Psoas muscle (tissue), 8 donors: ENCODE measurements around the gene PIAS4. TPM values are rescaled to one million over a fixed set of nuclear protein-coding genes. Genes with fewer than 3 reads are reported as not detected.
A peak's percentile ranks its signal among the peaks of the same experiment; 100 is the strongest.

Experiments used
- ATAC-seq, 4 donors: fragments of 200-7000 bp; cut with Tn5 transposase; one replicate each; pipeline ENCODE4 v1.9.1; 2020; ENCODE audit warnings: moderate library complexity in 3 of 4, mild to moderate bottlenecking in 2 of 4
- DNase-seq, 2 donors: peaks; one replicate each; pipeline ENCODE4 v3.0.0-alpha.2; 2020
- H3K27ac ChIP-seq: fragments of 200-600 bp; one replicate; pipeline ENCODE4 v1.8.0; 2022
- H3K27me3 ChIP-seq, 3 donors: fragments of 200-600 bp in 1 of 3; one replicate each; pipeline versions ENCODE4 v1.6.1 to v1.8.0; 2013 to 2022; ENCODE audit warnings: low read length in 2 of 3, mild to moderate bottlenecking in 2 of 3, moderate library complexity in 1 of 3; ENCODE audit not compliant: insufficient read depth in 3 of 3
- H3K36me3 ChIP-seq, 2 donors: fragments of 200-600 bp in 1 of 2; one replicate each; pipeline versions ENCODE4 v1.6.1 to v1.8.0; 2013 to 2022; ENCODE audit warnings: low read depth in 1 of 2, mild to moderate bottlenecking in 1 of 2, moderate library complexity in 1 of 2; ENCODE audit not compliant: insufficient read depth in 1 of 2
- H3K4me1 ChIP-seq: fragments of 200-600 bp; one replicate; pipeline ENCODE4 v1.8.0; 2022
- H3K4me3 ChIP-seq: fragments of 200-600 bp; one replicate; pipeline ENCODE4 v1.8.0; 2022; ENCODE audit warnings: mild to moderate bottlenecking
- H3K9me3 ChIP-seq: fragments of 200-600 bp; one replicate; pipeline ENCODE4 v1.8.0; 2022
- WGBS, 3 donors: extraction: QIAGEN DNeasy Blood & Tissue Kit; methylation state at CpG; one replicate each; pipeline versions ENCODE4 v1.1.6 to v1.1.7; 2013; 5-methylcytosine and 5-hydroxymethylcytosine counted together
- intact Hi-C, 2 donors: fragments of 100-400 bp; cut with DNase I; formaldehyde crosslinking; loops; one replicate each; pipeline versions ENCODE4 v1.11.0 to v1.14.2; 2022
- polyA plus RNA-seq, 3 donors: library from polyadenylated mRNA; stranded (reverse); fragments of 200-250 nt; gene quantifications; one replicate each; pipeline ENCODE4 v1.2.3, GENCODE V29; 2013
- total RNA-seq, 4 donors: library from RNA; stranded (reverse); fragmentation: NEBNext Ultra II Directional in 2 of 4; extraction: Animal tissue kit (Norgen Biotek cat#: 25700) in 2 of 4; gene quantifications; one replicate each; pipeline versions ENCODE4 v1.2.1 to v1.2.4, GENCODE V29; 2021 to 2023
- TF ChIP-seq, protein P1 (sequence below): fragments of 200-600 bp; IDR thresholded peaks from one replicate; pipeline ENCODE4 v1.8.0; 2022; ENCODE audit warnings: antibody characterized with exemption
- donor health status: healthy with polysubstance abuse.
- donor health status: DM: no; HTN: no; CAD: no; lungs with moderate emphysema.
- donor health status: Bipolar disorder and iron deficiency.
- donor health status: healthy.
- donor health status: DM: yes; HTN: yes; CAD: no.
- donor health status: DM: no; HTN: no; CAD: no.
- donor health status: DM: no; HTN: no; CAD: no.
- donor health status: DM: yes; HTN: yes; CAD: no.

Gene PIAS4
- total and polyA plus RNA-seq, 7 donors = 12.7 to 27.2 (median 15.1) TPM

- 4 to 11% (median 7%) methylated on average over 11 to 23 of the region's 23 CpGs for WGBS, 3 donors
- peaks cover 64% of the 10 kb centered on the region for H3K4me1 ChIP-seq
Observed at GRCh38 chr19:4061178-4061682, 53.7 kb downstream of the PIAS4 start.

DNA sequence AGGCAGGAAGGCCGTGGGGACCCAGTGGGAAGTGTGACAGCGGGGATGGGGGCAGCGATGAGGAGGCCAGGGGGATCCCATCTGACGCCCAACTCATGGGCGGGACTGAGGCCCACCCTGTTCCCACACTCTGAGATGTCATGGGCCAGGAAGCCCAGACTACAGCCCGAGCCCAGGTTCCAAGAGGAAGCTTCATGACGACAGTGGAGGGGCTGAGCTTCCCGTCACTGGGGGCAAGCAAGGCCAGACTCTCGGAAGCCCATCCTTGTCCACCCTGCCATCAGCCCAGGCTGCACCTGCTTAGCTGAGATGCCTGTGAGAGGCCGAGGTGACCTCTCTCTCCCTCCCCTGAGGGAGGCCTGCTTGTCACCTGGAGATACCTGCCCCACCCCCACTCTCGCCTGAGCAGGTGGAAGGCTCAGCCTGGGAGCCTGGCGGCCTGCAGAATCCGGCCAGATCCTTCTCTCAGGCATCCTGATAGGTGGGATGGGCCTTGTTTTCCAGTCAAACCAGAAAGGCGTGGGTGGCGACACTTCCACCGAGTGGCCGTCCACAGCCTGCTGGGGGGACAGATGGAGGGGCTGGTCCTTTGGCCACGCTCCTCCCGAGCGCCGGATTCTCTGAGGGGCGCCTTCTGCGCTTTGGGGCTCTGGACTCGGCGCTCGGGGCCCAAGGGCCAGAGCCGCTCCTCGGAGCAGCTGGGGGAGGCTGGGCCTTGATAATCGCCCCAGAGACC, 54.3 kb downstream of the PIAS4 start:
- Histone ChIP-seq H3K36me3 (no peaks in the 10 kb centered on the region), H3K27ac (peak overlapping the region; percentile 96), H3K9me3 (no peaks in the 10 kb centered on the region), H3K4me3 (peak overlapping the region; percentile 97), H3K4me1 (peaks cover 64% of the 10 kb centered on the region), H3K27me3 (no peaks in the 10 kb centered on the region)
- TF ChIP-seq, protein P1, sequence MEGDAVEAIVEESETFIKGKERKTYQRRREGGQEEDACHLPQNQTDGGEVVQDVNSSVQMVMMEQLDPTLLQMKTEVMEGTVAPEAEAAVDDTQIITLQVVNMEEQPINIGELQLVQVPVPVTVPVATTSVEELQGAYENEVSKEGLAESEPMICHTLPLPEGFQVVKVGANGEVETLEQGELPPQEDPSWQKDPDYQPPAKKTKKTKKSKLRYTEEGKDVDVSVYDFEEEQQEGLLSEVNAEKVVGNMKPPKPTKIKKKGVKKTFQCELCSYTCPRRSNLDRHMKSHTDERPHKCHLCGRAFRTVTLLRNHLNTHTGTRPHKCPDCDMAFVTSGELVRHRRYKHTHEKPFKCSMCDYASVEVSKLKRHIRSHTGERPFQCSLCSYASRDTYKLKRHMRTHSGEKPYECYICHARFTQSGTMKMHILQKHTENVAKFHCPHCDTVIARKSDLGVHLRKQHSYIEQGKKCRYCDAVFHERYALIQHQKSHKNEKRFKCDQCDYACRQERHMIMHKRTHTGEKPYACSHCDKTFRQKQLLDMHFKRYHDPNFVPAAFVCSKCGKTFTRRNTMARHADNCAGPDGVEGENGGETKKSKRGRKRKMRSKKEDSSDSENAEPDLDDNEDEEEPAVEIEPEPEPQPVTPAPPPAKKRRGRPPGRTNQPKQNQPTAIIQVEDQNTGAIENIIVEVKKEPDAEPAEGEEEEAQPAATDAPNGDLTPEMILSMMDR = no peak
- 47 to 62% (median 50%) methylated on average over 28 to 29 of the region's 29 CpGs for WGBS, 3 donors
- intact Hi-C loops = loop anchor here in 1 of 2 donors (5.0 kb wide), 2 partner anchors 55 to 80 kb away; partner anchors contain the start of gene PIAS4
- DNase-seq = peak; percentile 22 to 63
- ATAC-seq = no peak

More at GRCh38 chr19:4061178-4061682, 53.7 kb downstream of the PIAS4 start:
- TF ChIP-seq, protein P1 = no peak
- Histone ChIP-seq H3K9me3 (no peaks in the 10 kb centered on the region), H3K4me3 (peak overlapping the region; percentile 97), H3K36me3 (no peaks in the 10 kb centered on the region), H3K27me3 (no peaks in the 10 kb centered on the region), H3K27ac (peak overlapping the region; percentile 96)
- intact Hi-C loops = loop anchor here in 1 of 2 donors (5.0 kb wide), 2 partner anchors 54 to 79 kb away; partner anchors contain the start of gene PIAS4
- peak; percentile 89 to 94 for DNase-seq
- peak; percentile 19 to 57 (median 50) for ATAC-seq

DNA sequence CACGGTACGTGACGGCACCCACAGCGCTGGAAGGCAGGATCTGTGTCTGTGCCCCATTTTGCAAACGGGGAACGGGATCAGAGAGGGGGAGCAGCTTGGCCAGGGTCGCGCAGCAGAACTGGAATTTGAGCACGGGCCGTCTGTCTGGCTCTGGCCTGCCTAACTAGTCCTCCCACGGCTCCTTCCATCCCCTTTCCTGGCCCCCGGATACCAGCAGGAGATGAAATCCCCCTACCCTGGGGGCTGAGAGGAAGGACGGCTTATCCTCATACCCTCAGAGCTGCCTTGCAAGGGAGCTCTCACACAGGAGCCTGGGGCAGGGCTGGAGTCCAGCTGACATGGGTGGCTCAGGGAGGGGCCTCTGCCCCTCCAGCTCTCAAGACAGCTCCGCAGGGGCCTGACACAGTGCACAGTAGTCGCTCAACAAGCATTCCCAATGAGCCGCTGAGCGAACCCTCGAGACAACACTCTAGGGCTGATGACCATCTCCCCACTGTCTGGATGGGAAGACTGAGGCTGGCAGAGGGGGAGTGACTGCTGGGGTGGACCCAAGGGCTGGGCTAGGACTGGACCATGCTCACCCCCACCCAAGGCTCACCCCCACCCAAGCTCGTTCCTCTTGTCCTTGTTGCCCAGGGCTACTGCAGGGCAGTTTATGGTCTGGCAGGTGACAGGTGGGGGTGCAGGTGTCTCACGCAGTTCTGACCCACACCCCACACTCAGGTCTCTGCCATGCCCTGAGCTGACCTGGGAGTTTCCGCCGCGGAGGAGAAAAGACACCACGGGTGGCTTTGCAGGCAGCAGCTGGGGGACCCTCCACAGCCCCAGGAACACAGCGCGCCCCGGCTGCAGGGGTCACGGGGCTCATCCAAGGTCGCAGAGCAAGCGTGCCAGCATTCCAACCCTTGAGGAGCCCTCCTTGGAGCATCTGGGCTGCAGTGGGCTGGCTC, 55.2 kb downstream of the PIAS4 start:
- WGBS, 3 donors = 48 to 65% (median 55%) methylated on average over 28 to 30 of the region's 30 CpGs
- H3K4me3 ChIP-seq = peak overlapping the region; percentile 97
- H3K27ac ChIP-seq = peak overlapping the region; percentile 96

More for the DNA sequence above, 55.2 kb downstream of the PIAS4 start:
- Histone ChIP-seq H3K9me3 (no peaks in the 10 kb centered on the region), H3K4me1 (peaks cover 64% of the 10 kb centered on the region), H3K27me3 (no peaks in the 10 kb centered on the region), H3K36me3 (no peaks in the 10 kb centered on the region)
- TF ChIP-seq, protein P1 = no peak
- DNase-seq = peak; percentile 31 to 55
- intact Hi-C loops = loop anchor here in 1 of 2 donors (5.0 kb wide), 2 partner anchors 55 to 80 kb away; partner anchors contain the start of gene PIAS4
- ATAC-seq = no peak
